OCI-LY3 (cell line): ENCODE measurements around the gene UGT2A2.

ENCODE experiments used
- H2AFZ ChIP-seq: fragments of 200-600, 300-600 bp; shearing (Covaris generic); 2 replicates; pipeline ENCODE4 v1.6.0; 2014; ENCODE audit warnings: antibody characterized with exemption, low read depth, low read length
- H3K27ac ChIP-seq: fragments of 200-600, 300-600 bp; sonication (generic); 2 replicates; pipeline ENCODE4 v1.5.1; 2014; ENCODE audit warnings: mild to moderate bottlenecking, low read length, moderate library complexity, mixed read lengths
- H3K27me3 ChIP-seq: fragments of 200-600, 300-600 bp; sonication (generic); 2 replicates; pipeline ENCODE4 v1.6.1; 2014; ENCODE audit warnings: low read depth, low read length, mixed read lengths
- H3K36me3 ChIP-seq: fragments of 200-600, 300-600 bp; sonication (generic); replicated peaks from 2 replicates; pipeline ENCODE3; 2014; ENCODE audit warnings: low read depth, low read length, mixed read lengths
- H3K4me1 ChIP-seq: fragments of 300-600, 200-600 bp; sonication (generic); 2 replicates; pipeline ENCODE4 v1.6.1; 2014; ENCODE audit warnings: low read length, mixed read lengths
- H3K4me2 ChIP-seq: fragments of 200-600, 300-600 bp; sonication (generic); 2 replicates; pipeline ENCODE4 v1.6.1; 2014; ENCODE audit warnings: low read length, mixed read lengths
- H3K4me3 ChIP-seq: fragments of 300-600, 200-600 bp; sonication (generic); 2 replicates; pipeline ENCODE4 v1.5.1; 2014; ENCODE audit warnings: antibody characterized with exemption, mild to moderate bottlenecking, low read length, moderate library complexity
- H3K79me2 ChIP-seq: fragments of 300-600, 200-600 bp; shearing (Covaris generic); 2 replicates; pipeline ENCODE4 v1.6.1; 2014; ENCODE audit warnings: mild to moderate bottlenecking, low read length, mixed read lengths
- H3K9ac ChIP-seq: fragments of 300-600, 200-600 bp; shearing (Covaris generic); 2 replicates; pipeline ENCODE4 v1.6.0; 2014; ENCODE audit warnings: mild to moderate bottlenecking, low read length, moderate library complexity
- H3K9me3 ChIP-seq: fragments of 200-600, 300-600 bp; shearing (Covaris generic); 2 replicates; pipeline ENCODE4 v1.6.1; 2014; ENCODE audit warnings: low read length, mixed read lengths; ENCODE audit not compliant: insufficient read depth
- H4K20me1 ChIP-seq: fragments of 200-600, 300-600 bp; sonication (generic); 2 replicates; pipeline ENCODE4 v1.6.1; 2016; ENCODE audit warnings: low read length, mixed read lengths; ENCODE audit not compliant: insufficient read depth
- EZH2phosphoT487 ChIP-seq: fragments of 200-600 bp; shearing (Covaris generic); IDR thresholded peaks from 2 replicates; pipeline ENCODE4 v1.6.1; 2018; ENCODE audit warnings: antibody characterized with exemption, mixed run types, low read depth
- TF ChIP-seq, protein P1 (sequence below): fragments of 200-600, 300-600 bp; sonication (generic); IDR thresholded peaks from 2 replicates; pipeline ENCODE4 v1.5.1; 2014; ENCODE audit warnings: antibody characterized with exemption, low read length, low read depth

The UGT2A2 gene

DNA sequence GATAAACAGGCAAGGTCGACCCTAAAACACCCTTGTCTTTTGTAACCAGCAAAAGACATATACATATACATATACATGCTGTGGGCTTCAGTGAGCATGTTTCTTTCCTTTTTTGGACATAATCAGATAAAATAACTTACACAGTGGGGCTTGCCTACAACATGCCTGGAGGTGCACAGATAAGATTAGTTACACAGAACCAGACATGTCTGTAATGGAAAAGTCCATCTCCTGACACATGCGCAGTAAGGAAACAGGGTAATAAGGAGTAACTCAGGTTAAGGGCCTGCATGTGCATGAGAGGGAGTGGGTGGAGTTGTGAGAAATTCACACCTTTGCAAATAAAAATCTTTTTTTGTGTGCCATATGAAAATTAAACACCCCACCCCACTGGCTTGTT is 10.2 kb upstream of the UGT2A2 start:
- H3K79me2 ChIP-seq, result no peaks in the 10 kb centered on the region

DNA sequence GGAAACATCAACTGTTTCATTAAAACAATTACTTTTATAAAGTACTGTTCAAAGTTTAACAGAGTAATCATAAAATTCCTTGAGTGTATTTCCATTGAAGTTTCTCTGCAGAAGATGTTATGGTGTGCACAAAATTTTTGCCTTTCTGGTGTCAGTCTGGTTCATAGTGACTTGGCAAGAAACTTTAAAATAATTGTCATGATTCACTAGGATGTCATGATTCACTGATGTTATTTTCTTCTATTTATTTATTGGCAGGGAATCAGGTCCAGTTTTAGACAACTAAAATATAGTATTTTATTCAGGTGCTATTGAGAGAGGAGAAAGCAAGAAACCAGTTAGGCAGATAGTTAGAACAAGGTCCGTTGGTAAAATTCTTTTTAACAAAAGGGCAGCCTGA is 9.8 kb upstream of the UGT2A2 start:
- Histone ChIP-seq H3K4me1 (no peaks in the 10 kb centered on the region), H3K9me3 (no peaks in the 10 kb centered on the region), H3K4me3 (no peak overlapping the region), H3K79me2 (no peaks in the 10 kb centered on the region), H3K4me2 (no peak overlapping the region), H3K27me3 (no peaks in the 10 kb centered on the region), H3K27ac (no peak overlapping the region), H2AFZ (no peak overlapping the region), H4K20me1 (no peaks in the 10 kb centered on the region), H3K9ac (no peak overlapping the region), H3K36me3 (no peaks in the 10 kb centered on the region)
- no peak for TF ChIP-seq EZH2phosphoT487
- TF ChIP-seq, protein P1, sequence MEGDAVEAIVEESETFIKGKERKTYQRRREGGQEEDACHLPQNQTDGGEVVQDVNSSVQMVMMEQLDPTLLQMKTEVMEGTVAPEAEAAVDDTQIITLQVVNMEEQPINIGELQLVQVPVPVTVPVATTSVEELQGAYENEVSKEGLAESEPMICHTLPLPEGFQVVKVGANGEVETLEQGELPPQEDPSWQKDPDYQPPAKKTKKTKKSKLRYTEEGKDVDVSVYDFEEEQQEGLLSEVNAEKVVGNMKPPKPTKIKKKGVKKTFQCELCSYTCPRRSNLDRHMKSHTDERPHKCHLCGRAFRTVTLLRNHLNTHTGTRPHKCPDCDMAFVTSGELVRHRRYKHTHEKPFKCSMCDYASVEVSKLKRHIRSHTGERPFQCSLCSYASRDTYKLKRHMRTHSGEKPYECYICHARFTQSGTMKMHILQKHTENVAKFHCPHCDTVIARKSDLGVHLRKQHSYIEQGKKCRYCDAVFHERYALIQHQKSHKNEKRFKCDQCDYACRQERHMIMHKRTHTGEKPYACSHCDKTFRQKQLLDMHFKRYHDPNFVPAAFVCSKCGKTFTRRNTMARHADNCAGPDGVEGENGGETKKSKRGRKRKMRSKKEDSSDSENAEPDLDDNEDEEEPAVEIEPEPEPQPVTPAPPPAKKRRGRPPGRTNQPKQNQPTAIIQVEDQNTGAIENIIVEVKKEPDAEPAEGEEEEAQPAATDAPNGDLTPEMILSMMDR, result no peak

More for the DNA sequence above, 10.2 kb upstream of the UGT2A2 start:
- Histone ChIP-seq H2AFZ (no peak overlapping the region), H3K36me3 (no peaks in the 10 kb centered on the region), H4K20me1 (no peaks in the 10 kb centered on the region), H3K9ac (no peak overlapping the region), H3K9me3 (no peaks in the 10 kb centered on the region), H3K4me3 (no peak overlapping the region), H3K27ac (no peak overlapping the region), H3K27me3 (no peaks in the 10 kb centered on the region), H3K4me2 (no peak overlapping the region), H3K4me1 (no peaks in the 10 kb centered on the region)
- no peak for TF ChIP-seq EZH2phosphoT487
- TF ChIP-seq, protein P1, result no peak

DNA sequence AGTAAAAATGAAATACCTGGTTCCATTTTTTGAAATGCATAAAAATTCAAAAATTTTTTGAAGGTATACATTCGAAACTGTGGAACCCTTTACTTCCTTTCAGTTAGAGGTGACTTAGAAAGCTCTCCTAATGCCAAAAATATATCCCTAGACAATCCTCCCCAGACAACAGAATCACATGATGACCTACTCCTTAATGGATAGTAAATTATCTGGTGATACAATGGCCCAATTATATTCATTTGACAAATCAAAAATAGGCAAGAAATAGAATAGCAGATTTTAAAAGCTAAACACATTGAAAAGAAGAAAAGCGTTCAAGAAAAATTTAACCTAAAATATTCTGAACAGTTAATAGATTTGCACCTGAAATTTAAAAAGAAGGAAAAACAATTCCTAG is 3.5 kb upstream of the UGT2A2 start:
- TF ChIP-seq EZH2phosphoT487, result no peak
- TF ChIP-seq, protein P1, result no peak
- no peak overlapping the region for H3K4me3 ChIP-seq
- H4K20me1 ChIP-seq, result no peaks in the 10 kb centered on the region
- H3K27me3 ChIP-seq, result no peaks in the 10 kb centered on the region
- no peaks in the 10 kb centered on the region for H3K9me3 ChIP-seq
- no peak overlapping the region for H3K4me2 ChIP-seq
- H3K27ac ChIP-seq, result no peak overlapping the region
- H3K79me2 ChIP-seq, result no peaks in the 10 kb centered on the region
- no peak overlapping the region for H2AFZ ChIP-seq
- no peaks in the 10 kb centered on the region for H3K36me3 ChIP-seq
- no peaks in the 10 kb centered on the region for H3K4me1 ChIP-seq
- no peak overlapping the region for H3K9ac ChIP-seq

DNA sequence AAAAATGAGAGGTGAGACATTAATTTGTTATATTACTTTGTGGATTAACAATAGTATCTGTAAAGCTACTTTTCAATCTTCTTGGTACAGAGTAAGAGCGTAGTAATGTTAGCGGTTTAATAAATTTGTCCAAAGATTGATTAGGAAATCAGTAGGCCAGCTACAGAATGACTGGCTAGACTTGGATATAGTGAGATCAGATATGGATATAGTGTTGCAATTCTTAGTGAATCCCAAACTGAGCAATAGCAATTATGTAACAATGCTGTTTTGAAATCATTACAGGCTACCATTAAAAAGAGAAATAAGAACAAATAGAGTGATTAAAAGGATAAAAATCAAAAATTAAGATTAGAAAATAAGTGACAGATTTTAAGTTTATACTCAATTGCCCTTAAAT is 847 bp upstream of the UGT2A2 start:
- no peak overlapping the region for H3K27ac ChIP-seq
- H3K4me1 ChIP-seq, result no peaks in the 10 kb centered on the region
- no peaks in the 10 kb centered on the region for H3K79me2 ChIP-seq
- TF ChIP-seq EZH2phosphoT487, result no peak
- TF ChIP-seq, protein P1, result no peak
- no peak overlapping the region for H2AFZ ChIP-seq
- H3K4me3 ChIP-seq, result no peak overlapping the region
- H3K36me3 ChIP-seq, result no peaks in the 10 kb centered on the region
- no peak overlapping the region for H3K4me2 ChIP-seq
- no peak overlapping the region for H3K9ac ChIP-seq
- no peaks in the 10 kb centered on the region for H4K20me1 ChIP-seq
- no peaks in the 10 kb centered on the region for H3K27me3 ChIP-seq
- no peaks in the 10 kb centered on the region for H3K9me3 ChIP-seq
